ENCODE data around the gene CPA2. TPM values are rescaled to one million over a fixed set of nuclear protein-coding genes. Genes with fewer than 3 reads are reported as not detected.
"Not testable (repeated sequence)": the region's sequence is repeated elsewhere in the genome, so short reads cannot be mapped to it uniquely, and the experiment has no call there.

The CPA2 gene
- total RNA-seq, 1 experiment from 2014 or later = not detected

DNA sequence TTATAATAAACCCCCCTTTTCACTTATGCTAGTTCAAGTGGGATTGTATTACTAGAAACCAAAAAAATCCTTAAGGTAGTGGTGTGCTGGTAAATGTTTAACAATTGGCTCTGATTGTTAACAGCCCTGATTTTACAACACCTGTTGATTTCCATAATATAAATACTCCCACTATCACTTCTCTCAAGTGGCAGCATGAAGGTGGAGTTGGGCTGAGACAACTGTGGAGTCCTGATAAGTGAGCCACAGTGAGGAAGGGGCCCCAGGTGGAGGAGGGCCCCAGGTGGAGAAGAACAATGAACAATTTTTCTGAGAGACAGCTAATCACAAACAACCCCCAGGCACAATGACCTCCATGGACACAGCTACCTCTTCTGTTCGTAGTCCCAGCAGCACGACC lies 32.6 kb upstream of the CPA2 start:
- no peaks in the 10 kb centered on the region for H3K27me3 ChIP-seq (replicated peaks)
- no peaks in the 10 kb centered on the region for H3K4me1 ChIP-seq (replicated peaks)
- no peak overlapping the region for H3K4me3 ChIP-seq
- DNase-seq (ENCODE audit: low read depth in 1 of 2, low spot score in 2 of 2) = no peak
- H3K9me3 ChIP-seq (replicated peaks) = no peaks in the 10 kb centered on the region
- H3K36me3 ChIP-seq = no peaks in the 10 kb centered on the region
- no peak overlapping the region for H3K27ac ChIP-seq

DNA sequence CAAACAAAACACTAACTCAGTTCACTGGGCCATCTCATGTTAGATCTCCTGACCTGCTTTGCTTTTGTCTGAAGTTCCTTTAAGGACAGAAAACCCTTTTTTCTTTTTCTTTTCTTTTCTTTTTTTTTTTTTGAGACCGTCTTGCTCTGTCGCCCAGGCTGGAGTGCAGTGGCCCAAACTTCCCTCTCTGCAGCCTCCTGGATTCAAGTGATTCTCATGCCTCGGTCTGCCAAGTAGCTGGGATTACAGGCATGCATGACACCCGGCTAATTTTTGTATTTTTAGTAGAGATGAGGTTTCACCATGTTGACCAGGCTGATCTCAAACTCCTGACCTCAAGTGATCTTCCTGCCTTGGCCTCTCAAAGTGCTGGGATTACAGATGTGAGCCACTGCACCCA lies 30.3 kb upstream of the CPA2 start:
- H3K9me3 ChIP-seq (replicated peaks); H3K4me1 ChIP-seq (replicated peaks); H3K27ac ChIP-seq; DNase-seq (ENCODE audit: low read depth in 1 of 2, low spot score in 2 of 2); H3K27me3 ChIP-seq (replicated peaks); H3K4me3 ChIP-seq; H3K36me3 ChIP-seq: not testable (repeated sequence)

DNA sequence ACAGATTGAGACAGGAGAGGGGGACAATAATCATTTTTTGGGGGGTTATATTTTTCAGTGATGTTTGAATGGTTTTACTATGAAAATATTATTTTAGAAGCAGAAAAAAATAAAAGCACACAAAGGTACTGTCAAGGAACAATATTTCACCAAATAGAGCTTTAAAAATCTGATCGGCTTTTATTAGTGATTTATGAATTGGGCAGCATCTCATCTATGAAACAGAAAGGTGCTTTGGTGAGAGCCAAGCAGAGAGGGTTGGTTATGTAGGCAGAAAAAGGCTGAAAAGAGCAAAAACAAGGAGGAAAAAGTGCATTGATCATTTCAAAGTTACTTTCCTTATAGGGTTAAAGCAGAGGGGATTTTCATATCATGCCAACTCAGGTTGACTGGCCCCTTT lies 26.4 kb upstream of the CPA2 start:
- H3K27me3 ChIP-seq (replicated peaks) = no peaks in the 10 kb centered on the region
- H3K4me1 ChIP-seq (replicated peaks) = peaks cover 8% of the 10 kb centered on the region; the same call in 1 of the 2 replicates
- no peak for DNase-seq (ENCODE audit: low read depth in 1 of 2, low spot score in 2 of 2)
- no peak overlapping the region for H3K27ac ChIP-seq
- H3K9me3 ChIP-seq (replicated peaks) = no peaks in the 10 kb centered on the region
- H3K4me3 ChIP-seq = no peak overlapping the region
- H3K36me3 ChIP-seq = no peaks in the 10 kb centered on the region

DNA sequence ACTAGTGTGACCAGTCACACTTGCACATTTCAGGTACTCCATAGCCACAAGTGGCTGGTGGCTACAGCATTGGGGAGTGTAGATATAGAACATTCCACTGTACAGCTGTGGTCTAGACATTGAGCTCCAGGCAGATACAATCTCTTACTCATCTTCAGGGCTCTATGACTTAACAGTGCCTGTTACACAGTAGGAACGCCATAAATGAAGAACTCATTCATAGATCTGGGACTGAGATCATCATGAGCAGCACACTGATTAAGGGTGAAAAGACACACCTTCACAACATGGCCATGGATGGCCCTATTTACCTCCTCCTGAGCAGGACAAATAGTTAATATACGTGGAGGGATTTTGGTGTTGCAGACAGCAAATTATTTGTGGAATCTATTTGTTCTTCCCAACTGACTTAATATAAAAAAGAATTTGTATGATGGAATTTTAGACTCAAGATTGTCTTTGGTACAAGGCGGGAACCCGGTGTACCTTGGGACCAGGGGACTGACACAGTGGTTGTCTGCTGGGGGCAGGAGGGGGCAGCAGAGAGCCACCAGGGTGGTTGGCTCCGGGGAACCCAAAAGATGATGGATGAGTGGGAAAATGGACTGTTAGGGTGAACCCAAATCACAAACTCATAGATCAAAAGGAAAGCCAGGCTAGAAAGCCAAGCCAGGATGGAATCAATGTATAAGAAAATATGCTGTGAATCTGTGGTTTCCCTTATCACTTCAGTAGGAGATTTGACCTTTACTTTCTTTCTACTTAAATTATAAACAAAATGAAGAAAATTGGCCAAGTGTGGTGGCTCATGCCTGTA lies 24.3 kb upstream of the CPA2 start:
- H3K9me3 ChIP-seq (replicated peaks) = 0 out of 2 replicates have a peak, but pooled peaks cover 2% of the 10 kb centered on the region
- no peak overlapping the region for H3K4me3 ChIP-seq
- H3K36me3 ChIP-seq = no peaks in the 10 kb centered on the region
- peak; percentile 53 to 65 for DNase-seq (ENCODE audit: low read depth in 1 of 2, low spot score in 2 of 2)
- no peaks in the 10 kb centered on the region for H3K27me3 ChIP-seq (replicated peaks)
- no peak overlapping the region for H3K27ac ChIP-seq
- H3K4me1 ChIP-seq (replicated peaks) = peaks cover 8% of the 10 kb centered on the region; the same call in 1 of the 2 replicates

DNA sequence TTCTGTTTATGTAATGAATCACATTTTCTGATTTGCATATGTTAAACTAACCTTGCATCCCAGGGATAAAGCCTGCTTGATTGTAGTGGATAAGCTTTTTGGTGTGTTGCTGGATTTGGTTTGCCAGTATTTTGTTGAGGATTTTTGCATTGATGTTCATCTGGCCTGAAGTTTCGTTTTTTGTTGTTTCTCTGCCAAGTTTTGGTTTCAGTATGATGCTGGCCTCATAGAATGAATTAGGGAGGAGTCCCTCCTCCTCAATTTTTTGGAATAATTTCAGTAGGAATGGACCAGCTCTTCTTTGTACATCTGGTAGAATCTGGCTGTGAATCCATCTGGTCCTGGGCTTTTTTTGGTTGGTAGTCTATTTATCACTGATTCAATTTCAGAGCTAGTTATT lies 23.2 kb upstream of the CPA2 start:
- DNase-seq (ENCODE audit: low read depth in 1 of 2, low spot score in 2 of 2); H3K27me3 ChIP-seq (replicated peaks); H3K9me3 ChIP-seq (replicated peaks); H3K27ac ChIP-seq; H3K36me3 ChIP-seq; H3K4me3 ChIP-seq; H3K4me1 ChIP-seq (replicated peaks): not testable (repeated sequence)

DNA sequence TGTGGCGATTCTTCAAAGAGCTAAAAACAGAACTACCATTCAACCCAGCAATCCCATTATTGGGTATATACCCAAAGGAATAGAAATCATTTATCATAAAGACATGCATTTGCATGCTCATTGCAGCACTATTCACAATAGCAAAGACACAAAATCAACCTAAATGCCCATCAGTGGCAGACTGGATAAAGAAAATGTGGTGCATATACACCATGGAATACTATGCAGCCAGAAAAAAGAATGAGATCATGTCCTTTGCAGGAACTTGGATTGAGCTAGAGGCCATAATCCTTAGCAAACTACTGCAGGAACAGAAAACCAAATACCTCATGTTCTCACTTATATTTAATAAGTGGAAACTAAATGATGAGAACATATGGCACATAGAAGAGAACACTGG lies 20.2 kb upstream of the CPA2 start:
- H3K4me3 ChIP-seq; DNase-seq (ENCODE audit: low read depth in 1 of 2, low spot score in 2 of 2); H3K27me3 ChIP-seq (replicated peaks); H3K27ac ChIP-seq; H3K4me1 ChIP-seq (replicated peaks); H3K9me3 ChIP-seq (replicated peaks); H3K36me3 ChIP-seq: not testable (repeated sequence)

DNA sequence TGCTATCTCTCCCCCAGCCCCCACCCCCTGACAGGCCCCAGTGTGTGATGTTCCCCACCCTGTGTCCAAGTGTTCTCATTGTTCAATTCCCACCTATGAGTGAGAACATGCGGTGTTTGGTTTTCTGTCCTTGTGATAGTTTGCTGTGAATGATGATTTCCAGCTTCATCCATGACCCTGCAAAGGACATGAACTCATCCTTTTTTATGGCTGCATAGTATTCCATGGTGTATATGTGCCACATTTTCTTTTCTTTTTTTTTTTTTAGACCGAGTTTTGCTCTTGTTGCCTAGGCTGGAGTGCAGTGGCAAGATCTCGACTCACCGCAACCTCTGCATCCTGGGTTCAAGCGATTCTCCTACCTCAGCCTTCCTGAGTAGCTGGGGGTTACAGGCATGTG lies 17.8 kb upstream of the CPA2 start:
- DNase-seq (ENCODE audit: low read depth in 1 of 2, low spot score in 2 of 2); H3K9me3 ChIP-seq (replicated peaks); H3K4me3 ChIP-seq; H3K4me1 ChIP-seq (replicated peaks); H3K36me3 ChIP-seq; H3K27me3 ChIP-seq (replicated peaks); H3K27ac ChIP-seq: not testable (repeated sequence)

DNA sequence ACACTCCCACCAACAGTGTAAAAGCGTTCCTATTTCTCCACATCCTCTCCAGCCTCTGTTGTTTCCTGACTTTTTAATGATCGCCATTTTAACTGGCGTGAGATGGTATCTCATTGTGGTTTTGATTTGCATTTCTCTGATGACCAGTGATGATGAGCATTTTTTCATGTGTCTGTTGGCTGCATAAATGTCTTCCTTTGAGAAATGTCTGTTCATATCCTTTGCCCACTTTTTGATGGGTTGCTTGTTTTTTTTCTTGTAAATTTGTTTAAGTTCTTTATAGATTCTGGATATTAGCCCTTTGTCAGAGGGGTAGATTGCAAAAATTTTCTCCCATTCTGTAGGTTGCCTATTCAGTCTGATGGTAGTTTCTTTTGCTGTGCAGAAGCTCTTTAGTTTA lies 17.0 kb upstream of the CPA2 start:
- not testable (repeated sequence) for H3K9me3 ChIP-seq (replicated peaks); H3K4me3 ChIP-seq; H3K27me3 ChIP-seq (replicated peaks); H3K27ac ChIP-seq; H3K4me1 ChIP-seq (replicated peaks); DNase-seq (ENCODE audit: low read depth in 1 of 2, low spot score in 2 of 2); H3K36me3 ChIP-seq

DNA sequence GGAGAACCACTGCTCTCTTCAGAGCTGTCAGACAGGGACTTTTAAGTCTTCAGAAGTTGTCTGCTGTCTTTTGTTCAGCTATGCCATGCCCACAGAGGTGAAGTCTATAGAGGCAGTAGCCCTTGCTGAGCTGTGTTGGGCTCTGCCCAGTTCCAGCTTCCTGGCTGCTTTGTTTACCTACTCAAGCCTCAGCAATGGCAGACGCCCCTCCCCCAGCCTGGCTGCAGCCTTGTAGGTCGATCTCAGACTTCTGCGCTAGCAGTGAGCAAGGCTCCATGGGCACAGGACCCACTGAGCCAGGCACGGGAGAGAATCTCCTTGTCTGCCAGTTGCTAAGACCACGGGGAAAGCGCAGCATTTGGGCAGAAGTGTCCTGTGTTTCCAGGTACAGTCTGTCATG lies 12.1 kb upstream of the CPA2 start:
- no peak for DNase-seq (ENCODE audit: low read depth in 1 of 2, low spot score in 2 of 2)
- H3K4me1 ChIP-seq (replicated peaks) = no peaks in the 10 kb centered on the region
- H3K4me3 ChIP-seq = no peak overlapping the region
- H3K9me3 ChIP-seq (replicated peaks) = no peaks in the 10 kb centered on the region; the same call in none of the 2 replicates
- H3K36me3 ChIP-seq = no peaks in the 10 kb centered on the region
- no peaks in the 10 kb centered on the region for H3K27me3 ChIP-seq (replicated peaks)
- H3K27ac ChIP-seq = no peak overlapping the region

DNA sequence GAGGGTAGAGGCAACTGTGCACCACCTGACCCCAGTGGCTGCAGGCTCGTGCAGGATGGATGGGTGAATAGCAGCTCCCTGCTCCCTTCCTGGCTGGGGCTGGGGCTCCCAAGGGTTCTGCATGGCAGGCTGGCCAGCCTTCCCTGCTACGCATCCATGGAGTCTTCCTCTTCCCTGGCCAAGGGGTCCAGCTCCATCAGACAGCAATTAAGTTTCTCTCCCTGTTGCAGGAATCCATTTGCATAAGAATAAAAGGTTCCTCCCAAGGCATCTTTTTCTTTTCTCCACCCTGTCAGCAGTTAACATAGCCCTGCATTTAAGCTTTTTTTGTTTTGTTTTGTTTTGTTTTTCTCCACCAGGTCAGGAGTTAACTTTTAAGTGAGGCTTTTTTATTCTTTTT lies 10.0 kb upstream of the CPA2 start:
- H3K36me3 ChIP-seq = no peaks in the 10 kb centered on the region
- no peaks in the 10 kb centered on the region for H3K4me1 ChIP-seq (replicated peaks)
- no peak overlapping the region for H3K4me3 ChIP-seq
- no peak overlapping the region for H3K27ac ChIP-seq
- H3K27me3 ChIP-seq (replicated peaks) = no peaks in the 10 kb centered on the region
- no peak for DNase-seq (ENCODE audit: low read depth in 1 of 2, low spot score in 2 of 2)
- H3K9me3 ChIP-seq (replicated peaks) = peaks cover 3% of the 10 kb centered on the region

DNA sequence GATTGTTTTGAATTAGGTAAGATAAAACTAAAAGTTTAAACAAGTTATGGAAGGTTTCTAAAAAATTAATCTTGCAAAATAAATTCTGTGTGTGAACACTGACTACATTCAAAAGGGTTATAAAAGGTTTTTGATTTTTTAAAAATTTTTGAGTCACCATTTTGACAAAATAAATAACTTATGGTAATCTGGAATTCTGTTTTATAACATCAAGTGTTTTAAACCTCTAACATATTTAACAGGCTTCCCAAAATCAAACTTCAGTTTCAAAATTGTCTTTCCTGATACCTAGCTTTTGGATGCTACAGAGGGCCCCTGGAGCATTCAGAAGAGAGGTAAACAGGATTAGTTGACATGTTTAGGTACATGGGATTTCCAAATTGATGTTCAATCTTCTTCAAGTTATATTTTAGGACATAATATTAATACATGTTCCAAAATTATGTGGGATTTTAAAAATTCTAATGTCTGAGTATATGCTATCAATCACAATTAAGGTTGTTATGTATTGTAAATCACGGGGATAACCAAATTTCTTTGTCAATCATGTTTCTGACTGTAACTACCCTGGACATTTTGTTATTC lies 8.1 kb upstream of the CPA2 start:
- Histone ChIP-seq H3K36me3 (no peaks in the 10 kb centered on the region), H3K4me1 (replicated peaks) (no peaks in the 10 kb centered on the region), H3K9me3 (replicated peaks) (peaks cover 3% of the 10 kb centered on the region), H3K4me3 (no peak overlapping the region), H3K27ac (no peak overlapping the region), H3K27me3 (replicated peaks) (no peaks in the 10 kb centered on the region)
- DNase-seq (ENCODE audit: low read depth in 1 of 2, low spot score in 2 of 2) = peak in 1 of 2 experiments; percentile 11

DNA sequence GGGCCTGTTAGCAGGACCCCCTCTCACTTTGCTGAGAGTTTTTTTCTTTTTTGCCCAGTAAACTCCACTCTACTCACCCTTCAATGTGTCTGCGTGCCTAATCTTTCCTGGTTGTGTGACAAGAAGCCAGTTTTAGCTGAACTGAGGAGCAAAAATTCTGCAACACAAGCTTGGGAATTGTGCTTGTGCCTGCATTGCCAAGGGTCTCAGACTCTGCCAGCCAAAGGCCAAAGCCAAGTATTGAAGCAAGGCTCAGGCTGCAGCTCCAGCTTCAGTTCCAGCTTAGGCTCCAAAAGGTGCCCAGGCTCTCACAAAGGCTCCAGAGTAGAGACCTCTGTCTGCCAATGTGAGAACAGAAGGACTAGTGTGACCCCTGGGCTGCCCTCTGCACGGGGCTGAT lies 4.2 kb upstream of the CPA2 start:
- no peak overlapping the region for H3K27ac ChIP-seq
- H3K27me3 ChIP-seq (replicated peaks) = no peaks in the 10 kb centered on the region
- H3K9me3 ChIP-seq (replicated peaks) = peaks cover 3% of the 10 kb centered on the region; the same call in 1 of the 2 replicates
- H3K4me1 ChIP-seq (replicated peaks) = peaks cover 14% of the 10 kb centered on the region
- no peak for DNase-seq (ENCODE audit: low read depth in 1 of 2, low spot score in 2 of 2)
- H3K36me3 ChIP-seq = no peaks in the 10 kb centered on the region
- no peak overlapping the region for H3K4me3 ChIP-seq

DNA sequence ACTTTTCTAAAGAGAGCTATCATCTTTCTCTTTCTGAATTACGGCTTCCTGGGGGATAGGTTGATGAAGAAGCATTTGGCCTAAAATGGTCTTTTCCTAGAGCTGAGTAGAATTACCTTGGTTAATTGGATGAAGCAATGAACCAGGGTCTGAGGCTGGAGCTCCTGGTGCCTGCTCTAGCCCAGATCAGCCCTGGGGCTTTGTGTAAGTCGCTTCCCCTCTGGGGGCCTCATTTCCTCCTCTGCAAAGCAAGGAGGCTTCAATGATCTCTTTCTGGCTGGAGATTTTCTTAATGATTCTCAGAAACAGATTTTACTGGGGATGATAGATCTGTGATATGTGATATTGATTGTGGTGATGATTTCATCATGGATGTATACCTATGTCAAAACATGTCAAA lies 3.5 kb upstream of the CPA2 start:
- Histone ChIP-seq H3K9me3 (replicated peaks) (peaks cover 3% of the 10 kb centered on the region; the same call in 1 of the 2 replicates), H3K27me3 (replicated peaks) (no peaks in the 10 kb centered on the region), H3K36me3 (no peaks in the 10 kb centered on the region), H3K4me1 (replicated peaks) (peaks cover 14% of the 10 kb centered on the region), H3K27ac (no peak overlapping the region), H3K4me3 (no peak overlapping the region)
- no peak for DNase-seq (ENCODE audit: low read depth in 1 of 2, low spot score in 2 of 2)

DNA sequence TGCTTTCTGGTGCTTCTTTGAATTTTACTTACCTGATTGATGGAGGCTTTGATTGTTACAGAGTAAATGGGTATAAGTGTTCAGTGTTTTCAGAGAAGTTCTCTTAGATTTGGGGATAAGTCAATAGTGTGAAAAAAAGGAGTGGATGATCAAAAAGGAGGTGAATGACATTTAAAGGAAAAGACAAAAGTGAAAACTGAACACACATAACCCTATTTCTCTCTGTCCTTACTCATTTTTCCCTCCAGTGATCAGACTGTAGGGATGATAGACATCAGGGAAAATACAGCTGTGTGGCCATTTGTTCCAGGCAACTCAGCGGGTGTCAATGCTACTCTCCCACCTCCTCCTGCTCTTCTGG lies 278 bp downstream of the CPA2 start:
- no peak for DNase-seq (ENCODE audit: low read depth in 1 of 2, low spot score in 2 of 2)
- H3K27ac ChIP-seq = no peak overlapping the region
- no peaks in the 10 kb centered on the region for H3K27me3 ChIP-seq (replicated peaks)
- no peak overlapping the region for H3K4me3 ChIP-seq
- peaks cover 14% of the 10 kb centered on the region for H3K4me1 ChIP-seq (replicated peaks)
- no peaks in the 10 kb centered on the region for H3K9me3 ChIP-seq (replicated peaks)
- no peaks in the 10 kb centered on the region for H3K36me3 ChIP-seq
